DOHH2 (cell line): ENCODE measurements around the gene SRM.

Experiments
- H3F3A ChIP-seq: fragments of 200-600 bp; sonication (generic), shearing (Covaris generic); 2 replicates; pipeline ENCODE4 v1.6.0; 2016; ENCODE audit warnings: antibody characterized with exemption, mild to moderate bottlenecking; ENCODE audit not compliant: control insufficient read depth, insufficient read depth
- H3K27ac ChIP-seq: fragments of 200-600 bp; sonication (generic); 2 replicates; pipeline ENCODE4 v1.5.1; 2014; ENCODE audit warnings: low read depth, mild to moderate bottlenecking, low read length, moderate library complexity
- H3K27me3 ChIP-seq: fragments of 200-600 bp; sonication (generic); 2 replicates; pipeline ENCODE4 v1.6.1; 2014; ENCODE audit warnings: mild to moderate bottlenecking, low read length, mixed read lengths; ENCODE audit not compliant: control insufficient read depth
- H3K36me3 ChIP-seq: fragments of 200-600 bp; sonication (generic); 2 replicates; pipeline ENCODE4 v1.6.1; 2014; ENCODE audit warnings: mild to moderate bottlenecking, low read length, moderate library complexity, mixed read lengths; ENCODE audit not compliant: control insufficient read depth
- H3K4me1 ChIP-seq: fragments of 200-600 bp; sonication (generic); 2 replicates; pipeline ENCODE4 v1.6.1; 2014; ENCODE audit warnings: mild to moderate bottlenecking, low read length, mixed read lengths; ENCODE audit not compliant: control insufficient read depth
- H3K4me2 ChIP-seq: fragments of 200-600 bp; sonication (generic); 2 replicates; pipeline ENCODE4 v1.6.0; 2014; ENCODE audit warnings: mild to moderate bottlenecking, low read length, moderate library complexity
- H3K4me3 ChIP-seq: fragments of 200-600 bp; sonication (generic); 2 replicates; pipeline ENCODE4 v1.5.1; 2014; ENCODE audit warnings: mild to moderate bottlenecking, low read length, mixed read lengths
- H3K79me2 ChIP-seq: fragments of 200-600 bp; sonication (generic); 2 replicates; pipeline ENCODE4 v1.6.1; 2014; ENCODE audit warnings: mild to moderate bottlenecking, low read length, mixed read lengths; ENCODE audit not compliant: control insufficient read depth
- H3K9me2 ChIP-seq: fragments of 200-600 bp; sonication (generic); replicated peaks from 2 replicates; pipeline ENCODE4 v1.6.1; 2014; ENCODE audit warnings: mild to moderate bottlenecking, low read length, mixed read lengths; ENCODE audit not compliant: control insufficient read depth
- H3K9me3 ChIP-seq: fragments of 200-600 bp; sonication (generic); 2 replicates; pipeline ENCODE4 v1.6.1; 2014; ENCODE audit warnings: antibody characterized with exemption, low read length, mixed read lengths; ENCODE audit not compliant: control insufficient read depth, insufficient read depth
- H4K20me1 ChIP-seq: fragments of 200-600 bp; sonication (generic); 2 replicates; pipeline ENCODE4 v1.6.0; 2014; ENCODE audit warnings: low read depth, mild to moderate bottlenecking, antibody characterized with exemption, low read length, moderate library complexity; ENCODE audit not compliant: control insufficient read depth, insufficient read depth
- CTCF ChIP-seq: fragments of 200-600 bp; sonication (generic); IDR thresholded peaks from one replicate; pipeline ENCODE4 v1.5.1; 2014; ENCODE audit warnings: antibody characterized with exemption, mild to moderate bottlenecking, low read depth, low read length; ENCODE audit not compliant: poor library complexity, severe bottlenecking
- EZH2phosphoT487 ChIP-seq: fragments of 200-600 bp; sonication (generic); IDR thresholded peaks from 2 replicates; pipeline ENCODE4 v1.6.1; 2017; ENCODE audit warnings: borderline replicate concordance, mild to moderate bottlenecking, antibody characterized with exemption, low read length, moderate library complexity, mixed read lengths

SRM gene

GRCh38 chr1:11046625-11047365, 13.0 kb downstream of the SRM start, which contains the start of gene MASP2:
MASP2 (minus strand) TSS chr1:11047239; CDS start chr1:11047207, 32 bp downstream.
- no peak within 1 kb of the TSS for H3K4me3 ChIP-seq
- H3K9me2 ChIP-seq, result 0 out of 2 replicates have a peak, but pooled peaks cover under 1% of the 10 kb centered on the region
- no peaks in the 10 kb centered on the region for H3K27me3 ChIP-seq
- peaks cover 1% of the 10 kb centered on the region for H3K4me1 ChIP-seq
- H4K20me1 ChIP-seq, result no peaks in the 10 kb centered on the region
- H3K9me3 ChIP-seq, result no peaks in the 10 kb centered on the region
- no peak within 1 kb of the TSS for H3K4me2 ChIP-seq
- H3K36me3 ChIP-seq, result no peaks in the 10 kb centered on the region
- no peak for TF ChIP-seq CTCF
- TF ChIP-seq EZH2phosphoT487, result no peak
- H3K79me2 ChIP-seq, result no peaks in the 10 kb centered on the region
- no peaks in the 10 kb centered on the region for H3F3A ChIP-seq
- H3K27ac ChIP-seq, result no peak within 1 kb of the TSS

- Histone ChIP-seq H3K4me1 (no peaks in the 10 kb centered on the region), H3K4me3 (no peak overlapping the region), H3K79me2 (no peaks in the 10 kb centered on the region), H3K9me3 (no peaks in the 10 kb centered on the region), H3K36me3 (no peaks in the 10 kb centered on the region), H3K4me2 (no peak overlapping the region), H3K27me3 (no peaks in the 10 kb centered on the region), H3K27ac (no peak overlapping the region), H3F3A (no peaks in the 10 kb centered on the region), H4K20me1 (no peaks in the 10 kb centered on the region), H3K9me2 (0 out of 2 replicates have a peak, but pooled peaks cover 3% of the 10 kb centered on the region)
- TF ChIP-seq CTCF (no peak), EZH2phosphoT487 (no peak)
Observed at GRCh38 chr1:11046270-11046566, 13.6 kb downstream of the SRM start.

- Histone ChIP-seq H3K4me3 (no peak overlapping the region), H3K27ac (no peak overlapping the region), H3K27me3 (no peaks in the 10 kb centered on the region), H3K9me3 (no peaks in the 10 kb centered on the region), H3K36me3 (no peaks in the 10 kb centered on the region), H3K79me2 (no peaks in the 10 kb centered on the region), H4K20me1 (no peaks in the 10 kb centered on the region), H3K9me2 (0 out of 2 replicates have a peak, but pooled peaks cover 3% of the 10 kb centered on the region), H3F3A (no peaks in the 10 kb centered on the region), H3K4me1 (no peaks in the 10 kb centered on the region), H3K4me2 (no peak overlapping the region)
- TF ChIP-seq EZH2phosphoT487 (no peak), CTCF (no peak)
Observed at GRCh38 chr1:11045428-11046269, 14.2 kb downstream of the SRM start.
